ENCODE results near the gene SBK3. TPM values are rescaled to one million over a fixed set of nuclear protein-coding genes. Genes with fewer than 3 reads are reported as not detected.
"Not testable (repeated sequence)": the region's sequence is repeated elsewhere in the genome, so short reads cannot be mapped to it uniquely, and the experiment has no call there.

The SBK3 gene
- total RNA-seq, 1 donor from 2014 or later = not detected

- H3K9me3 Mint-ChIP-seq (ENCODE audit: low read depth) = peaks cover 3% of the 10 kb centered on the region
- H3K4me3 Mint-ChIP-seq (ENCODE audit: low read depth) = no peak overlapping the region
- H3K27me3 Mint-ChIP-seq = peaks cover 45% of the 10 kb centered on the region
- TF ChIP-seq, protein P1, sequence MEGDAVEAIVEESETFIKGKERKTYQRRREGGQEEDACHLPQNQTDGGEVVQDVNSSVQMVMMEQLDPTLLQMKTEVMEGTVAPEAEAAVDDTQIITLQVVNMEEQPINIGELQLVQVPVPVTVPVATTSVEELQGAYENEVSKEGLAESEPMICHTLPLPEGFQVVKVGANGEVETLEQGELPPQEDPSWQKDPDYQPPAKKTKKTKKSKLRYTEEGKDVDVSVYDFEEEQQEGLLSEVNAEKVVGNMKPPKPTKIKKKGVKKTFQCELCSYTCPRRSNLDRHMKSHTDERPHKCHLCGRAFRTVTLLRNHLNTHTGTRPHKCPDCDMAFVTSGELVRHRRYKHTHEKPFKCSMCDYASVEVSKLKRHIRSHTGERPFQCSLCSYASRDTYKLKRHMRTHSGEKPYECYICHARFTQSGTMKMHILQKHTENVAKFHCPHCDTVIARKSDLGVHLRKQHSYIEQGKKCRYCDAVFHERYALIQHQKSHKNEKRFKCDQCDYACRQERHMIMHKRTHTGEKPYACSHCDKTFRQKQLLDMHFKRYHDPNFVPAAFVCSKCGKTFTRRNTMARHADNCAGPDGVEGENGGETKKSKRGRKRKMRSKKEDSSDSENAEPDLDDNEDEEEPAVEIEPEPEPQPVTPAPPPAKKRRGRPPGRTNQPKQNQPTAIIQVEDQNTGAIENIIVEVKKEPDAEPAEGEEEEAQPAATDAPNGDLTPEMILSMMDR (IDR thresholded peaks at IDR 0.05; ENCODE audit: unreplicated experiment) = no peak
- no peak overlapping the region for H3K27ac Mint-ChIP-seq
- no peaks in the 10 kb centered on the region for H3K4me1 Mint-ChIP-seq (ENCODE audit: low read depth)
- no peaks in the 10 kb centered on the region for H3K36me3 Mint-ChIP-seq (ENCODE audit: insufficient read depth)
- no peak for DNase-seq (ENCODE audit: low spot score, unreplicated experiment)
Observed at GRCh38 chr19:55503157-55503501, 42.2 kb downstream of the SBK3 start.

- Mint-ChIP-seq H3K4me3 (ENCODE audit: low read depth) (no peak overlapping the region), H3K36me3 (ENCODE audit: insufficient read depth) (no peaks in the 10 kb centered on the region), H3K27me3 (peaks cover 40% of the 10 kb centered on the region), H3K27ac (no peak overlapping the region), H3K4me1 (ENCODE audit: low read depth) (no peaks in the 10 kb centered on the region), H3K9me3 (ENCODE audit: low read depth) (peaks cover 3% of the 10 kb centered on the region)
- no peak for DNase-seq (ENCODE audit: low spot score, unreplicated experiment)
- TF ChIP-seq, protein P1 (IDR thresholded peaks at IDR 0.05; ENCODE audit: unreplicated experiment) = no peak
Observed at GRCh38 chr19:55502197-55502952, 43.0 kb downstream of the SBK3 start.

GRCh38 chr19:55500368-55500952, 44.9 kb downstream of the SBK3 start:
- H3K27me3 Mint-ChIP-seq = peaks cover 37% of the 10 kb centered on the region
- TF ChIP-seq, protein P1 (IDR thresholded peaks at IDR 0.05; ENCODE audit: unreplicated experiment) = no peak
- no peaks in the 10 kb centered on the region for H3K36me3 Mint-ChIP-seq (ENCODE audit: insufficient read depth)
- no peaks in the 10 kb centered on the region for H3K4me1 Mint-ChIP-seq (ENCODE audit: low read depth)
- H3K4me3 Mint-ChIP-seq (ENCODE audit: low read depth) = no peak overlapping the region
- peaks cover 3% of the 10 kb centered on the region for H3K9me3 Mint-ChIP-seq (ENCODE audit: low read depth)
- no peak for DNase-seq (ENCODE audit: low spot score, unreplicated experiment)
- H3K27ac Mint-ChIP-seq = no peak overlapping the region

- no peak overlapping the region for H3K27ac Mint-ChIP-seq
- H3K4me3 Mint-ChIP-seq (ENCODE audit: low read depth) = no peak overlapping the region
- peaks cover 3% of the 10 kb centered on the region for H3K9me3 Mint-ChIP-seq (ENCODE audit: low read depth)
- H3K4me1 Mint-ChIP-seq (ENCODE audit: low read depth) = no peaks in the 10 kb centered on the region
- H3K27me3 Mint-ChIP-seq = peaks cover 22% of the 10 kb centered on the region
- TF ChIP-seq, protein P1 (IDR thresholded peaks at IDR 0.05; ENCODE audit: unreplicated experiment) = no peak
- no peaks in the 10 kb centered on the region for H3K36me3 Mint-ChIP-seq (ENCODE audit: insufficient read depth)
- no peak for DNase-seq (ENCODE audit: low spot score, unreplicated experiment)
Observed at GRCh38 chr19:55498246-55498840, 47.0 kb downstream of the SBK3 start.

DNA sequence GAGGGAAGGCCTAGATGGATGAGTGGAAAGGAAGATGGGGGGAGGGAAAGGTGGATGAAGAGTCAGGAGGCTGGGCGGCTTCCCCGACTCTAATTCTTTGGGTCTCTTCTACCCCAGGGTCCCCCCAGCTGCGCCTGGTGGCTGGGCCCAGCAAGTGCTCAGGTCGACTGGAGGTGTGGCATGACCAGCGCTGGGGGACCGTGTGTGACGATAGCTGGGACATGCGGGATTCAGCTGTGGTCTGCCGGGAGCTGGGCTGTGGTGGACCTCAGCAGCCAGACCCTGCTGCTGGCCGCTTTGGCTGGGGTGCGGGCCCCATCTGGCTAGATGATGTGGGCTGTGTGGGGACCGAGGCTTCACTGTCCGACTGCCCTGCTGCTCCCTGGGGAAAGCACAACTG, 47.6 kb downstream of the SBK3 start:
- no peak for DNase-seq (ENCODE audit: low spot score, unreplicated experiment)
- no peaks in the 10 kb centered on the region for H3K9me3 Mint-ChIP-seq (ENCODE audit: low read depth)
- H3K27ac Mint-ChIP-seq = no peak overlapping the region
- H3K27me3 Mint-ChIP-seq = peaks cover 21% of the 10 kb centered on the region
- no peaks in the 10 kb centered on the region for H3K36me3 Mint-ChIP-seq (ENCODE audit: insufficient read depth)
- H3K4me1 Mint-ChIP-seq (ENCODE audit: low read depth) = no peaks in the 10 kb centered on the region
- H3K4me3 Mint-ChIP-seq (ENCODE audit: low read depth) = no peak overlapping the region
- TF ChIP-seq, protein P1 (IDR thresholded peaks at IDR 0.05; ENCODE audit: unreplicated experiment) = no peak

DNA sequence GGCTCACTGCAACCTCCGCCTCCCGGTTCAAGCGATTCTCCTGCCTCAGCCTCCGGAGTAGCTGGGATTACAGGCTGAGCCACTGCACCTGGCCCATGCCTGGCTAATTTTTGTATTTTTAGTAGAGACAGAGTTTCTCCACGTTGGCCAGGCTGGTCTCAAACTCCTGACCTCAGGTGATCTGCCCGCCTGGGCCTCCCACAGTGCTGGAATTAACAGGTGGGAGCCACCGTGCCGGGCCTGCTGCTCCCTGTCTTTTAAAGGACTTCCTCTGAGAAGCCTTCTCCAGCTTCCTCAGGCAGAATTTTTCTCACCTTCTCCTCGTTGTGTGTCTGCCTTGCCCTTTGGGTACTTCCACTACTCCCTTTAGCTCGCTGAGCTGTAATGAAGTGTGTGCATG, 48.5 kb downstream of the SBK3 start:
- not testable (repeated sequence) for DNase-seq (ENCODE audit: low spot score, unreplicated experiment); H3K36me3 Mint-ChIP-seq (ENCODE audit: insufficient read depth); H3K4me1 Mint-ChIP-seq (ENCODE audit: low read depth); H3K27ac Mint-ChIP-seq; H3K9me3 Mint-ChIP-seq (ENCODE audit: low read depth); H3K4me3 Mint-ChIP-seq (ENCODE audit: low read depth)
- H3K27me3 Mint-ChIP-seq = peaks cover 18% of the 10 kb centered on the region

All from progenitor cell of endocrine pancreas (in vitro differentiated cells).